Endodermal cell (in vitro differentiated cells): Measurements from ENCODE around the gene TSHZ2. TPM values are rescaled to one million over a fixed set of nuclear protein-coding genes. Genes with fewer than 3 reads are reported as not detected.

Experiments used
- DNase-seq: peaks from one replicate; pipeline ENCODE4 v3.0.0-alpha.2; 2017
- H3K27ac ChIP-seq: 2 replicates; pipeline ENCODE4 v1.5.1; 2013; ENCODE audit warnings: mild to moderate bottlenecking, low read depth, low read length, moderate library complexity
- H3K27me3 ChIP-seq: 2 replicates; pipeline ENCODE4 v1.6.1; 2013; ENCODE audit warnings: mild to moderate bottlenecking, low read length, moderate library complexity; ENCODE audit not compliant: insufficient read depth, control insufficient read depth, poor library complexity, severe bottlenecking
- H3K36me3 ChIP-seq: 2 replicates; pipeline ENCODE4 v1.7.0; 2013; ENCODE audit warnings: mild to moderate bottlenecking, low read length, moderate library complexity; ENCODE audit not compliant: control insufficient read depth, insufficient read depth
- H3K4me1 ChIP-seq: one replicate; pipeline ENCODE4 v1.7.0; 2013; ENCODE audit warnings: low read length; ENCODE audit not compliant: control insufficient read depth, insufficient read depth
- H3K4me3 ChIP-seq: 2 replicates; pipeline ENCODE4 v1.5.1; 2013; ENCODE audit warnings: mild to moderate bottlenecking, low read length, moderate library complexity
- H3K9ac ChIP-seq: 2 replicates; pipeline ENCODE4 v1.6.1; 2013; ENCODE audit warnings: mild to moderate bottlenecking, low read length, moderate library complexity; ENCODE audit not compliant: poor library complexity, severe bottlenecking; ENCODE audit errors: extremely low read depth
- H3K9me3 ChIP-seq: 2 replicates; pipeline ENCODE4 v1.6.1; 2013; ENCODE audit warnings: mild to moderate bottlenecking, low read length, moderate library complexity; ENCODE audit not compliant: control insufficient read depth
- H3K27ac Mint-ChIP-seq: 2 replicates; pipeline ENCODE4 v1.8.0; 2020; ENCODE audit warnings: mixed read lengths
- H3K27me3 Mint-ChIP-seq: 2 replicates; pipeline ENCODE4 v1.8.0; 2021; ENCODE audit warnings: mild to moderate bottlenecking, mixed read lengths; ENCODE audit not compliant: insufficient read depth
- H3K36me3 Mint-ChIP-seq: 2 replicates; pipeline ENCODE4 v1.8.0; 2020; ENCODE audit warnings: low read depth, mixed read lengths
- H3K4me1 Mint-ChIP-seq: 2 replicates; pipeline ENCODE4 v1.8.0; 2020; ENCODE audit warnings: mixed read lengths
- H3K4me3 Mint-ChIP-seq: 2 replicates; pipeline ENCODE4 v1.8.0; 2020; ENCODE audit warnings: mild to moderate bottlenecking, moderate library complexity, mixed read lengths
- H3K9me3 Mint-ChIP-seq: 2 replicates; pipeline ENCODE4 v1.8.0; 2020; ENCODE audit warnings: mild to moderate bottlenecking, mixed read lengths
- CTCF ChIP-seq: fragments of 200-600 bp; sonication (generic); conservative IDR thresholded peaks from 2 replicates; pipeline ENCODE4 v1.5.0; 2021; ENCODE audit warnings: antibody characterized with exemption, mild to moderate bottlenecking
- WGBS, 2 experiments: methylation state at CpG; one replicate each; pipeline versions ENCODE4 v1.1.5 to v1.1.7; 2013; ENCODE audit warnings: missing lambda C conversion rate in 2 of 2, mixed read lengths in 1 of 2; ENCODE audit not compliant: insufficient coverage in 1 of 2, insufficient read length in 1 of 2; 5-methylcytosine and 5-hydroxymethylcytosine counted together
- total RNA-seq, 2 donors: library from RNA; stranded (reverse); fragmentation: NEBNext Ultra II Directional in 1 of 2; extraction: Animal tissue kit (Norgen Biotek cat#: 25700) in 1 of 2; gene quantifications; 2 replicates in 1 of 2; 3 replicates in 1 of 2; pipeline ENCODE4 v1.2.1, GENCODE V29; 2021

TSHZ2 gene
- total RNA-seq, 2 donors from 2014 or later = 0.07 to 0.31 TPM

- Histone ChIP-seq H3K36me3 (no peaks in the 10 kb centered on the region), H3K27me3 (no peaks in the 10 kb centered on the region), H3K4me3 (no peak overlapping the region), H3K4me1 (no peaks in the 10 kb centered on the region), H3K9ac (no peak overlapping the region), H3K27ac (no peak overlapping the region), H3K9me3 (no peaks in the 10 kb centered on the region)
- no peak for DNase-seq
- Mint-ChIP-seq H3K4me3 (no peak overlapping the region), H3K9me3 (peaks cover 2% of the 10 kb centered on the region), H3K36me3 (no peaks in the 10 kb centered on the region), H3K27me3 (no peaks in the 10 kb centered on the region), H3K27ac (no peak overlapping the region), H3K4me1 (peaks cover 4% of the 10 kb centered on the region)
- no peak for TF ChIP-seq CTCF
- WGBS, 2 experiments = 95% methylated on average over 6 of the region's 6 CpGs; no CpG with 5 or more reads in 1 of the 2 experiments
These were observed 286.6 kb downstream of the TSHZ2 start for GRCh38 chr20:53258741-53259140.

DNA sequence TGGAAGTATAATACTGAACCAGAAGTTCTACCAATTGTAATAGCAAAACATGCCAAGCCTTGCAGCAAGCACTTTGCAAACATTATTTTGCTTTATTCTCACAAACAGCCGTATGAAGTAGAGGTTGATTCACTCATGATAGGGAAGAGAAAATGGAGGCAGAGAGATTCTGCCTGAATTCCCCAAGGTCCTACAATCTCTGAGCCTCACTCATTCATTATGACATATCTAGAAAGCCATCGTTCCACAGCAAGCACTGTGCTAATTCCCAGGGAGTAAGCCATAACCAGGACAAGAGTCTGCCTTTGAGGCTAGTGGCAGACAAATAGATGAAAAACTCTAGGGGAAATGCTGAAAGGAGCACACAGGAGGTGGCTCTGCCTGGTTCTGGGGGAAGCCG is 288.0 kb downstream of the TSHZ2 start:
- H3K9me3 ChIP-seq = no peaks in the 10 kb centered on the region
- TF ChIP-seq CTCF = no peak
- H3K4me3 Mint-ChIP-seq = no peak overlapping the region
- H3K27me3 Mint-ChIP-seq = no peaks in the 10 kb centered on the region
- no peak overlapping the region for H3K27ac ChIP-seq
- H3K4me3 ChIP-seq = no peak overlapping the region
- WGBS, 2 experiments = 92 to 100% methylated on average over 1 to 3 of the region's 3 CpGs
- no peak overlapping the region for H3K27ac Mint-ChIP-seq
- H3K4me1 ChIP-seq = no peaks in the 10 kb centered on the region
- no peak for DNase-seq
- H3K36me3 ChIP-seq = no peaks in the 10 kb centered on the region
- peaks cover 4% of the 10 kb centered on the region for H3K4me1 Mint-ChIP-seq
- H3K9me3 Mint-ChIP-seq = no peaks in the 10 kb centered on the region
- no peaks in the 10 kb centered on the region for H3K27me3 ChIP-seq
- H3K36me3 Mint-ChIP-seq = no peaks in the 10 kb centered on the region
- H3K9ac ChIP-seq = no peak overlapping the region

GRCh38 chr20:53260591-53260990 is 288.4 kb downstream of the TSHZ2 start:
- Histone ChIP-seq H3K9ac (no peak overlapping the region), H3K4me3 (no peak overlapping the region), H3K27me3 (no peaks in the 10 kb centered on the region), H3K36me3 (no peaks in the 10 kb centered on the region), H3K9me3 (no peaks in the 10 kb centered on the region), H3K4me1 (no peaks in the 10 kb centered on the region), H3K27ac (no peak overlapping the region)
- H3K9me3 Mint-ChIP-seq = no peaks in the 10 kb centered on the region
- no peak for DNase-seq
- H3K27me3 Mint-ChIP-seq = no peaks in the 10 kb centered on the region
- no peak overlapping the region for H3K4me3 Mint-ChIP-seq
- no peak overlapping the region for H3K27ac Mint-ChIP-seq
- H3K36me3 Mint-ChIP-seq = no peaks in the 10 kb centered on the region
- WGBS, 2 experiments = 89 to 94% methylated on average over 2 of the region's 2 CpGs
- peaks cover 4% of the 10 kb centered on the region for H3K4me1 Mint-ChIP-seq
- TF ChIP-seq CTCF = no peak
